B cell (primary cell): Measurements from ENCODE around the gene FOXL1. TPM values are rescaled to one million over a fixed set of nuclear protein-coding genes. Genes with fewer than 3 reads are reported as not detected.

Source experiments
- ATAC-seq: fragments of 200-7000 bp; cut with Tn5 transposase; one replicate; pipeline ENCODE4 v1.10.0; 2021; ENCODE audit warnings: low read depth, mild to moderate bottlenecking, moderate number of reproducible peaks, moderate library complexity
- CTCF ChIA-PET: fragments of 350-600 bp; sonication (Branson Sonifier 250); formaldehyde crosslinking; loops from one replicate; lab custom pipeline; 2021; ENCODE audit warnings: antibody characterized with exemption, inconsistent platforms; lab: Charles Lee
- POLR2A ChIA-PET: fragments of 350-600 bp; sonication (Branson Sonifier 250); formaldehyde crosslinking; loops from one replicate; lab custom pipeline; 2021; ENCODE audit warnings: antibody characterized with exemption; lab: Charles Lee
- DNase-seq: peaks from one replicate; pipeline ENCODE4 v3.0.0; 2013
- H2AFZ ChIP-seq: 2 replicates; pipeline ENCODE4 v1.6.1; 2012; ENCODE audit warnings: mild to moderate bottlenecking, low read depth, low read length; ENCODE audit not compliant: insufficient read depth, poor library complexity, severe bottlenecking
- H3K27ac ChIP-seq, 2 donors: 1 replicate in 1 of 2; 2 replicates in 1 of 2; pipeline ENCODE4 v1.5.1; 2012 to 2013; ENCODE audit warnings: low read length in 2 of 2, mild to moderate bottlenecking in 2 of 2, moderate library complexity in 1 of 2
- H3K27me3 ChIP-seq, 4 experiments: fragments of 200-600 bp in 1 of 4; sonication (generic) in 1 of 4; replicated peaks in 1 of 4; 1 replicate in 2 of 4; 2 replicates in 2 of 4; pipeline versions ENCODE4 v1.6.1 to v1.7.0; 2013 to 2016; ENCODE audit warnings: low read length in 3 of 4, mild to moderate bottlenecking in 2 of 4, mixed read lengths in 1 of 4, moderate library complexity in 1 of 4; ENCODE audit not compliant: insufficient read depth in 4 of 4, control insufficient read depth in 3 of 4; ENCODE audit errors: control extremely low read depth in 1 of 4
- H3K36me3 ChIP-seq, 2 experiments: replicated peaks in 1 of 2; 1 replicate in 1 of 2; 2 replicates in 1 of 2; pipeline versions ENCODE4 v1.6.1 to v1.7.1; 2013; ENCODE audit warnings: low read length in 1 of 2; ENCODE audit not compliant: insufficient read depth in 2 of 2, control insufficient read depth in 1 of 2; ENCODE audit errors: control extremely low read depth in 1 of 2, extremely low read depth in 1 of 2
- H3K4me1 ChIP-seq, 2 donors: fragments of 200-600 bp in 1 of 2; sonication (generic) in 1 of 2; 1 replicate in 1 of 2; 2 replicates in 1 of 2; pipeline versions ENCODE4 v1.5.1 to v1.6.1; 2013 to 2017; ENCODE audit warnings: low read length in 2 of 2; ENCODE audit not compliant: control insufficient read depth in 2 of 2, insufficient read depth in 2 of 2
- H3K4me2 ChIP-seq: replicated peaks from 2 replicates; pipeline ENCODE3; 2012; ENCODE audit warnings: mild to moderate bottlenecking, low read depth, low read length; ENCODE audit not compliant: poor library complexity, severe bottlenecking
- H3K4me3 ChIP-seq, 5 experiments: fragments of 200-600 bp in 1 of 5; sonication (generic) in 1 of 5; 1 replicate in 3 of 5; 2 replicates in 2 of 5; pipeline versions ENCODE4 v1.5.1 to v1.7.0; 2011 to 2016; ENCODE audit warnings: low read length in 4 of 5, mild to moderate bottlenecking in 4 of 5, low read depth in 2 of 5, control low read depth in 1 of 5, moderate library complexity in 1 of 5; ENCODE audit not compliant: insufficient read depth in 1 of 5; ENCODE audit errors: control extremely low read depth in 1 of 5, extremely low read depth in 1 of 5
- H3K79me2 ChIP-seq: fragments of 200-600 bp; sonication (generic); one replicate; pipeline ENCODE4 v1.6.0; 2016; ENCODE audit warnings: low read length; ENCODE audit not compliant: control insufficient read depth, insufficient read depth
- H3K9ac ChIP-seq: fragments of 200-600 bp; sonication (generic); 2 replicates; pipeline ENCODE4 v1.6.1; 2017; ENCODE audit warnings: mild to moderate bottlenecking, low read length, moderate library complexity
- H3K9me3 ChIP-seq, 3 donors: one replicate each; pipeline versions ENCODE4 v1.6.1 to v1.7.1; 2013; ENCODE audit warnings: low read length in 2 of 3; ENCODE audit not compliant: control insufficient read depth in 2 of 3, insufficient read depth in 1 of 3; ENCODE audit errors: control extremely low read depth in 1 of 3
- H4K20me1 ChIP-seq: 2 replicates; pipeline ENCODE4 v1.6.0; 2012; ENCODE audit warnings: mild to moderate bottlenecking, low read length; ENCODE audit not compliant: insufficient read depth, control insufficient read depth, poor library complexity, severe bottlenecking
- H3K27ac Mint-ChIP-seq: one replicate; pipeline ENCODE4 v1.8.0; 2021; ENCODE audit warnings: mixed read lengths
- H3K27me3 Mint-ChIP-seq: one replicate; pipeline ENCODE4 v1.8.0; 2021; ENCODE audit warnings: mixed read lengths
- H3K4me1 Mint-ChIP-seq: one replicate; pipeline ENCODE4 v1.8.0; 2021; ENCODE audit warnings: mixed read lengths
- H3K4me3 Mint-ChIP-seq: one replicate; pipeline ENCODE4 v1.8.0; 2021; ENCODE audit warnings: mixed read lengths
- H3K9me3 Mint-ChIP-seq: one replicate; pipeline ENCODE4 v1.8.0; 2022; ENCODE audit warnings: mixed read lengths; ENCODE audit not compliant: insufficient read depth
- CTCF ChIP-seq: fragments of 200-600 bp; IDR thresholded peaks from one replicate; pipeline ENCODE4 v1.8.0; 2022; ENCODE audit warnings: antibody characterized with exemption, mild to moderate bottlenecking
- EZH2 ChIP-seq: IDR thresholded peaks from 2 replicates; pipeline ENCODE4 v1.6.1; 2012; ENCODE audit warnings: borderline replicate concordance, low read depth, mild to moderate bottlenecking, moderate library complexity, low read length; ENCODE audit not compliant: insufficient read depth, poor library complexity, severe bottlenecking
- whole genome bisulfite sequencing: methylation state at CpG from one replicate; pipeline ENCODE4 v1.1.5; 2013; ENCODE audit warnings: missing lambda C conversion rate; ENCODE audit not compliant: insufficient coverage; 5-methylcytosine and 5-hydroxymethylcytosine counted together
- intact Hi-C: fragments of 100-400 bp; cut with micrococcal nuclease; formaldehyde crosslinking; loops from one replicate; pipeline ENCODE4 v1.10.0; 2022
- polyA plus RNA-seq: library from polyadenylated mRNA; depleted of rRNA; stranded (reverse); fragments of >200 nt; gene quantifications from 2 replicates; pipeline ENCODE4 v1.2.3, GENCODE V29; 2012
- total RNA-seq, 2 donors: library from RNA; stranded (reverse); fragments of 120-200 nt in 1 of 2; gene quantifications; 1 replicate in 1 of 2; 2 replicates in 1 of 2; pipeline versions ENCODE4 v1.2.3 to v1.2.4, GENCODE V29; 2013 to 2022

Gene FOXL1
- total and polyA plus RNA-seq, 2 donors (not counting 1 experiment from before 2014, with no cell fraction given), result not detected

- no peak overlapping the region for H3K9ac ChIP-seq
- Mint-ChIP-seq H3K27ac (no peak overlapping the region), H3K4me1 (no peaks in the 10 kb centered on the region), H3K27me3 (peaks cover 12% of the 10 kb centered on the region), H3K9me3 (no peaks in the 10 kb centered on the region), H3K4me3 (no peak overlapping the region)
- TF ChIP-seq CTCF (no peak), EZH2 (no peak)
- H3K36me3 ChIP-seq, result no peaks in the 10 kb centered on the region
- POLR2A ChIA-PET, result no interaction called here
- no peak for ATAC-seq
- no peaks in the 10 kb centered on the region for H3K4me1 ChIP-seq
- CTCF ChIA-PET, result no interaction called here
- no peaks in the 10 kb centered on the region for H3K79me2 ChIP-seq
- no peak overlapping the region for H2AFZ ChIP-seq
- no peaks in the 10 kb centered on the region for H3K9me3 ChIP-seq
- 93% methylated on average over 2 of the region's 3 CpGs for WGBS
- peaks cover 0 to 7% (median 0%) of the 10 kb centered on the region in 4 experiments for H3K27me3 ChIP-seq
- H3K4me3 ChIP-seq, result no peak overlapping the region
- intact Hi-C loops, result no loop called here
- no peaks in the 10 kb centered on the region for H4K20me1 ChIP-seq
- no peak overlapping the region for H3K27ac ChIP-seq
- DNase-seq, result no peak
- H3K4me2 ChIP-seq, result no peak overlapping the region
These were observed 33.6 kb downstream of the FOXL1 start for GRCh38 chr16:86611941-86612340.

- intact Hi-C loops, result no loop called here
- TF ChIP-seq EZH2 (no peak), CTCF (no peak)
- no peak for DNase-seq
- H3K9me3 ChIP-seq, result peaks cover 0 to 5% (median 0%) of the 10 kb centered on the region in 3 donors
- H3K4me1 ChIP-seq, result no peaks in the 10 kb centered on the region
- H3K9me3 Mint-ChIP-seq, result no peaks in the 10 kb centered on the region
- H3K4me3 Mint-ChIP-seq, result no peak overlapping the region
- no peak overlapping the region for H2AFZ ChIP-seq
- no peak for ATAC-seq
- no peaks in the 10 kb centered on the region for H3K36me3 ChIP-seq
- no peaks in the 10 kb centered on the region for H3K4me1 Mint-ChIP-seq
- no peak overlapping the region for H3K27ac ChIP-seq
- no peak overlapping the region for H3K27ac Mint-ChIP-seq
- H3K27me3 Mint-ChIP-seq, result peaks cover 12% of the 10 kb centered on the region
- H3K79me2 ChIP-seq, result no peaks in the 10 kb centered on the region
- H3K9ac ChIP-seq, result no peak overlapping the region
- no peaks in the 10 kb centered on the region for H4K20me1 ChIP-seq
- WGBS, result 100% methylated on average over 4 of the region's 5 CpGs
- H3K27me3 ChIP-seq, result peaks cover 0 to 2% (median 0%) of the 10 kb centered on the region in 4 experiments
- ChIA-PET CTCF (no interaction called here), POLR2A (no interaction called here)
- no peak overlapping the region for H3K4me3 ChIP-seq
- no peak overlapping the region for H3K4me2 ChIP-seq
These were observed 36.4 kb downstream of the FOXL1 start for GRCh38 chr16:86614699-86615098.
